ENCODE results near the gene MPPED1.

The MPPED1 gene

GRCh38 chr22:43512279-43512678 lies 100.5 kb downstream of the MPPED1 start:
- TF ChIP-seq CTCF (conservative IDR thresholded peaks at IDR 0.05; ENCODE audit: low read depth, low read length): no peak
- DNase-seq (ENCODE audit: low read depth): no peak
- H3K4me3 ChIP-seq (ENCODE audit: low read length): no peak overlapping the region

- no peak overlapping the region for H3K4me3 ChIP-seq (ENCODE audit: low read length)
- DNase-seq (ENCODE audit: low read depth): no peak
- no peak for TF ChIP-seq CTCF (conservative IDR thresholded peaks at IDR 0.05; ENCODE audit: low read depth, low read length)
Observed at GRCh38 chr22:43514476-43515157, 102.8 kb downstream of the MPPED1 start.

- DNase-seq (ENCODE audit: low read depth): no peak
- no peak overlapping the region for H3K4me3 ChIP-seq (ENCODE audit: low read length)
- no peak for TF ChIP-seq CTCF (conservative IDR thresholded peaks at IDR 0.05; ENCODE audit: low read depth, low read length)
Observed at GRCh38 chr22:43515411-43515810, 103.6 kb downstream of the MPPED1 start.

- TF ChIP-seq CTCF (conservative IDR thresholded peaks at IDR 0.05; ENCODE audit: low read depth, low read length): no peak
- H3K4me3 ChIP-seq (ENCODE audit: low read length): no peak overlapping the region
- DNase-seq (ENCODE audit: low read depth): no peak
Observed at GRCh38 chr22:43515902-43516301, 104.1 kb downstream of the MPPED1 start.

- H3K4me3 ChIP-seq (ENCODE audit: low read length): no peak overlapping the region
- no peak for DNase-seq (ENCODE audit: low read depth)
- TF ChIP-seq CTCF (conservative IDR thresholded peaks at IDR 0.05; ENCODE audit: low read depth, low read length): no peak
Observed at GRCh38 chr22:43516386-43516785, 104.6 kb downstream of the MPPED1 start.

GRCh38 chr22:43516996-43517635 lies 105.3 kb downstream of the MPPED1 start:
- no peak overlapping the region for H3K4me3 ChIP-seq (ENCODE audit: low read length)
- no peak for TF ChIP-seq CTCF (conservative IDR thresholded peaks at IDR 0.05; ENCODE audit: low read depth, low read length)
- no peak for DNase-seq (ENCODE audit: low read depth)

- DNase-seq (ENCODE audit: low read depth): no peak
- no peak for TF ChIP-seq CTCF (conservative IDR thresholded peaks at IDR 0.05; ENCODE audit: low read depth, low read length)
- H3K4me3 ChIP-seq (ENCODE audit: low read length): no peak overlapping the region
Observed at GRCh38 chr22:43520632-43521039, 108.8 kb downstream of the MPPED1 start.

Data from retinal pigment epithelial cell (primary cell).